Measurements from ENCODE around the gene COPB1. TPM values are rescaled to one million over a fixed set of nuclear protein-coding genes. Genes with fewer than 3 reads are reported as not detected.

The COPB1 gene
- total RNA-seq, 2 donors from 2014 or later = 46.1 to 62.5 TPM

DNA sequence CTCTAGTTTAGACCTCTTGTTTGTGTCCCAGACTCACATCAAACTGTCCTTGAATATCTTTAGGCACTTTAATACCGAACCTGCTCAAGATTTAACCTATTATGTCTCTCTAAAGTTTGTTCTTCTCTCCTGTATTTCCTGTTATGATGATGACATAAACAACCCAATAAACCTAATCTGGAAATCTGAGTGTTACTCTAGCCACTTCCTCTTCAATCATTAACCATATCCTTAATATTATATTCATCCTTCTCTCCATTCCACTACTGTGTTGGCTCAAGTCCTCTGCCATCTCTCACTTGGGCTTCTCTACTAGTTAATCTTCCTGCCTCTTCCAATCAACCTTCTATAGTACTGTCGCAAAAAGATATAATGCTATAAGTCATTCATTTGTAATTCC lies 36.0 kb downstream of the COPB1 start:
- no peak for ATAC-seq
- Histone ChIP-seq H3K9me3 (no peaks in the 10 kb centered on the region), H3K27ac (no peak overlapping the region), H3K27me3 (no peaks in the 10 kb centered on the region), H3K4me3 (no peak overlapping the region), H3K4me1 (no peaks in the 10 kb centered on the region), H3K36me3 (replicated peaks in 1 of 2; ENCODE audit: insufficient read depth in 1 of 2, low read depth in 2 of 2) (peaks cover 23 to 61% of the 10 kb centered on the region in 2 donors)
- no peak for DNase-seq
- WGBS, 2 donors = 59 to 70% methylated on average over 2 of the region's 2 CpGs
- intact Hi-C loops (cut with DNase I) = no loop called here
- TF ChIP-seq POLR2A (IDR thresholded peaks at IDR 0.05) (no peak), CTCF (IDR thresholded peaks at IDR 0.05) (no peak)

DNA sequence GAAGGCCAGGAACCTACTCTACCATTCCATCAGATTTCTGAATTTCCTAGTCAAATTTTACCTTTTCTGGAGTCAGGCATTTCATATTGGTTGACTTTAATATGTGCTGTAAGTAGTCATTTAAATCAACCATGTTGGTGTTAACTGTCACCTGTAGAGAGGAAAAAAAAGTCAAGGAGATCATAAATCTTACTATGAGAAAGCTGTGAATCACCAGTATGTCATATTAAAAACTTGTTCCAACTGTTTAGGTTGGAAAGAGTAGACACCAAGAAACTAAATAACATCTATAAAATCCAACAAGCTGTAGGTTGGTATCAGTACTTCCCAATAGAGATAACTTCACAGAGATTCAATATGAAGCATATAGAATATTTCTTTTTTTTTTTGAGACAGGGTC lies 39.5 kb downstream of the COPB1 start:
- no peaks in the 10 kb centered on the region for H3K9me3 ChIP-seq
- H3K27ac ChIP-seq = no peak overlapping the region
- peaks cover 23 to 48% of the 10 kb centered on the region in 2 donors for H3K36me3 ChIP-seq (replicated peaks in 1 of 2; ENCODE audit: insufficient read depth in 1 of 2, low read depth in 2 of 2)
- intact Hi-C loops (cut with DNase I) = no loop called here
- no peaks in the 10 kb centered on the region for H3K4me1 ChIP-seq
- DNase-seq (no peak), ATAC-seq (no peak)
- H3K4me3 ChIP-seq = no peak overlapping the region
- H3K27me3 ChIP-seq = no peaks in the 10 kb centered on the region
- TF ChIP-seq POLR2A (IDR thresholded peaks at IDR 0.05) (no peak), CTCF (IDR thresholded peaks at IDR 0.05) (no peak)

GRCh38 chr11:14458377-14458776 lies 41.2 kb downstream of the COPB1 start:
- Histone ChIP-seq H3K4me1 (no peaks in the 10 kb centered on the region), H3K27me3 (no peaks in the 10 kb centered on the region), H3K9me3 (no peaks in the 10 kb centered on the region), H3K4me3 (no peak overlapping the region), H3K27ac (no peak overlapping the region), H3K36me3 (replicated peaks in 1 of 2; ENCODE audit: insufficient read depth in 1 of 2, low read depth in 2 of 2) (peaks cover 9 to 35% of the 10 kb centered on the region in 2 donors)
- intact Hi-C loops (cut with DNase I) = loop anchor here (10.0 kb wide), 1 partner anchor 154 kb away; no protein-coding TSS in a partner anchor
- ATAC-seq = no peak
- no peak for DNase-seq
- 82 to 90% methylated on average over 3 of the region's 3 CpGs for WGBS, 2 donors
- no peak for TF ChIP-seq POLR2A (IDR thresholded peaks at IDR 0.05)
- no peak for TF ChIP-seq CTCF (IDR thresholded peaks at IDR 0.05)

GRCh38 chr11:14455648-14456430 lies 43.8 kb downstream of the COPB1 start:
- no peak for TF ChIP-seq CTCF (IDR thresholded peaks at IDR 0.05)
- no peak for TF ChIP-seq POLR2A (IDR thresholded peaks at IDR 0.05)
- Histone ChIP-seq H3K9me3 (no peaks in the 10 kb centered on the region), H3K36me3 (replicated peaks in 1 of 2; ENCODE audit: insufficient read depth in 1 of 2, low read depth in 2 of 2) (peaks cover 8 to 25% of the 10 kb centered on the region in 2 donors), H3K4me1 (no peaks in the 10 kb centered on the region), H3K27me3 (no peaks in the 10 kb centered on the region), H3K27ac (peak overlapping the region in 1 of 4 donors; percentile 2), H3K4me3 (no peak overlapping the region)
- 62 to 64% methylated on average over 3 of the region's 3 CpGs for WGBS, 2 donors
- intact Hi-C loops (cut with DNase I) = loop anchor here (10.0 kb wide), 1 partner anchor 151 kb away; no protein-coding TSS in a partner anchor
- no peak for ATAC-seq
- DNase-seq = no peak
